WI38 (cell line): ENCODE data around the gene MAMDC4.
A peak's percentile ranks its signal among the peaks of the same experiment; 100 is the strongest.
"Not testable (repeated sequence)": the region's sequence is repeated elsewhere in the genome, so short reads cannot be mapped to it uniquely, and the experiment has no call there.

Source experiments
- H3K4me3 ChIP-seq: 2 replicates; pipeline ENCODE4 v1.5.1; 2011; ENCODE audit warnings: low read depth, mild to moderate bottlenecking, control low read depth, low read length
- CTCF ChIP-seq: IDR thresholded peaks from 2 replicates; pipeline ENCODE4 v1.5.1; 2012; ENCODE audit warnings: low read depth, mild to moderate bottlenecking, control low read depth, low read length

Gene MAMDC4

GRCh38 chr9:136843801-136844740 lies 8.1 kb upstream of the MAMDC4 start:
- H3K4me3 ChIP-seq = not testable (repeated sequence)
- TF ChIP-seq CTCF = peak; percentile 30; the same call in 1 of the 2 replicates

GRCh38 chr9:136844761-136845464 lies 7.2 kb upstream of the MAMDC4 start:
- H3K4me3 ChIP-seq = no peak overlapping the region
- no peak for TF ChIP-seq CTCF

- TF ChIP-seq CTCF = no peak
- H3K4me3 ChIP-seq = no peak overlapping the region
Measured at GRCh38 chr9:136845465-136846260, 6.5 kb upstream of the MAMDC4 start.

- TF ChIP-seq CTCF = no peak
- H3K4me3 ChIP-seq = no peak overlapping the region
Measured at GRCh38 chr9:136846376-136847087, 5.6 kb upstream of the MAMDC4 start.

GRCh38 chr9:136847088-136847825 lies 4.9 kb upstream of the MAMDC4 start:
- peak overlapping the region; percentile 86 for H3K4me3 ChIP-seq
- no peak for TF ChIP-seq CTCF

- no peak for TF ChIP-seq CTCF
- peak overlapping the region; percentile 86 for H3K4me3 ChIP-seq
Measured at GRCh38 chr9:136847826-136848392, 4.2 kb upstream of the MAMDC4 start.
